Right atrium auricular region (tissue), 2 donors: ENCODE results near the gene MFAP2. TPM values are rescaled to one million over a fixed set of nuclear protein-coding genes. Genes with fewer than 3 reads are reported as not detected.

Source experiments
- DNase-seq: peaks from one replicate; pipeline ENCODE4 v3.0.0-alpha.2; 2019; ENCODE audit warnings: low spot score
- H3K27ac ChIP-seq, 2 donors: fragments of 200-600 bp; sonication (generic); 1 replicate in 1 of 2; 2 replicates in 1 of 2; pipeline ENCODE4 v1.5.1; 2016 to 2019
- H3K27me3 ChIP-seq, 2 donors: fragments of 200-600 bp; sonication (generic); one replicate each; pipeline versions ENCODE4 v1.5.1 to v1.6.0; 2017 to 2019
- H3K36me3 ChIP-seq: fragments of 200-600 bp; sonication (generic); one replicate; pipeline ENCODE4 v1.5.1; 2016
- H3K4me1 ChIP-seq, 2 donors: fragments of 200-600 bp; sonication (generic); one replicate each; pipeline versions ENCODE4 v1.5.1 to v1.6.0; 2017 to 2019
- H3K4me3 ChIP-seq, 2 donors: fragments of 200-600 bp; sonication (generic); 1 replicate in 1 of 2; 2 replicates in 1 of 2; pipeline ENCODE4 v1.5.1; 2017 to 2019; ENCODE audit warnings: mild to moderate bottlenecking in 1 of 2, moderate library complexity in 1 of 2
- H3K9me3 ChIP-seq, 2 donors: fragments of 200-600 bp; sonication (generic); one replicate each; pipeline ENCODE4 v1.5.1; 2019
- CTCF ChIP-seq, 2 donors: fragments of 200-600 bp; sonication (generic); IDR thresholded peaks; one replicate each; pipeline ENCODE4 v1.5.1; 2019; ENCODE audit warnings: antibody characterized with exemption in 2 of 2
- total RNA-seq, 2 donors: library from RNA; depleted of rRNA; stranded (reverse); fragments of >200 nt; gene quantifications; one replicate each; pipeline ENCODE4 v1.1.0, GENCODE V29; 2016

Gene MFAP2
- total RNA-seq, 2 donors from 2014 or later = 5.5 to 8.6 TPM

- no peak for DNase-seq
- H3K27ac ChIP-seq = no peak overlapping the region
- H3K36me3 ChIP-seq = peaks cover 32% of the 10 kb centered on the region
- H3K9me3 ChIP-seq = no peaks in the 10 kb centered on the region
- no peaks in the 10 kb centered on the region for H3K27me3 ChIP-seq
- no peak overlapping the region for H3K4me3 ChIP-seq
- no peak for TF ChIP-seq CTCF (IDR thresholded peaks at IDR 0.05)
- peaks cover 0 to 3% of the 10 kb centered on the region in 2 donors for H3K4me1 ChIP-seq
Measured at GRCh38 chr1:16989676-16990391, 9.4 kb upstream of the MFAP2 start.

- H3K36me3 ChIP-seq = peaks cover 32% of the 10 kb centered on the region
- no peak overlapping the region for H3K27ac ChIP-seq
- peaks cover 0 to 9% of the 10 kb centered on the region in 2 donors for H3K4me1 ChIP-seq
- no peak for DNase-seq
- no peak overlapping the region for H3K4me3 ChIP-seq
- no peak for TF ChIP-seq CTCF (IDR thresholded peaks at IDR 0.05)
- H3K27me3 ChIP-seq = no peaks in the 10 kb centered on the region
- H3K9me3 ChIP-seq = no peaks in the 10 kb centered on the region
Measured at GRCh38 chr1:16988210-16988609, 7.8 kb upstream of the MFAP2 start.

GRCh38 chr1:16986962-16987361, 6.5 kb upstream of the MFAP2 start:
- peaks cover 32% of the 10 kb centered on the region for H3K36me3 ChIP-seq

GRCh38 chr1:16986560-16986959, 6.1 kb upstream of the MFAP2 start:
- peaks cover 0 to 9% of the 10 kb centered on the region in 2 donors for H3K4me1 ChIP-seq
- H3K4me3 ChIP-seq = no peak overlapping the region
- DNase-seq = no peak
- peaks cover 32% of the 10 kb centered on the region for H3K36me3 ChIP-seq
- TF ChIP-seq CTCF (IDR thresholded peaks at IDR 0.05) = no peak
- no peaks in the 10 kb centered on the region for H3K9me3 ChIP-seq
- no peak overlapping the region for H3K27ac ChIP-seq
- H3K27me3 ChIP-seq = no peaks in the 10 kb centered on the region

More at GRCh38 chr1:16986962-16987361, 6.5 kb upstream of the MFAP2 start:
- peak in 1 of 2 donors; percentile 19 for TF ChIP-seq CTCF (IDR thresholded peaks at IDR 0.05)
- no peak for DNase-seq
- Histone ChIP-seq H3K4me1 (peaks cover 0 to 9% of the 10 kb centered on the region in 2 donors), H3K27ac (no peak overlapping the region), H3K4me3 (no peak overlapping the region), H3K9me3 (no peaks in the 10 kb centered on the region), H3K27me3 (no peaks in the 10 kb centered on the region)

- no peak for TF ChIP-seq CTCF (IDR thresholded peaks at IDR 0.05)
- DNase-seq = no peak
Measured at GRCh38 chr1:16986113-16986512, 5.7 kb upstream of the MFAP2 start.

GRCh38 chr1:16984717-16985116, 4.3 kb upstream of the MFAP2 start:
- Histone ChIP-seq H3K27ac (peak overlapping the region; percentile 7 to 29), H3K4me3 (no peak overlapping the region), H3K27me3 (no peaks in the 10 kb centered on the region), H3K36me3 (peaks cover 26% of the 10 kb centered on the region), H3K4me1 (peaks cover 0 to 20% of the 10 kb centered on the region in 2 donors), H3K9me3 (no peaks in the 10 kb centered on the region)
- DNase-seq = peak; percentile 83
- no peak for TF ChIP-seq CTCF (IDR thresholded peaks at IDR 0.05)

More at GRCh38 chr1:16986113-16986512, 5.7 kb upstream of the MFAP2 start:
- Histone ChIP-seq H3K4me1 (peaks cover 0 to 9% of the 10 kb centered on the region in 2 donors), H3K4me3 (no peak overlapping the region), H3K27me3 (no peaks in the 10 kb centered on the region), H3K9me3 (no peaks in the 10 kb centered on the region), H3K27ac (no peak overlapping the region), H3K36me3 (peaks cover 32% of the 10 kb centered on the region)
